Measurements from ENCODE around the gene EFCAB8.

The EFCAB8 gene

DNA sequence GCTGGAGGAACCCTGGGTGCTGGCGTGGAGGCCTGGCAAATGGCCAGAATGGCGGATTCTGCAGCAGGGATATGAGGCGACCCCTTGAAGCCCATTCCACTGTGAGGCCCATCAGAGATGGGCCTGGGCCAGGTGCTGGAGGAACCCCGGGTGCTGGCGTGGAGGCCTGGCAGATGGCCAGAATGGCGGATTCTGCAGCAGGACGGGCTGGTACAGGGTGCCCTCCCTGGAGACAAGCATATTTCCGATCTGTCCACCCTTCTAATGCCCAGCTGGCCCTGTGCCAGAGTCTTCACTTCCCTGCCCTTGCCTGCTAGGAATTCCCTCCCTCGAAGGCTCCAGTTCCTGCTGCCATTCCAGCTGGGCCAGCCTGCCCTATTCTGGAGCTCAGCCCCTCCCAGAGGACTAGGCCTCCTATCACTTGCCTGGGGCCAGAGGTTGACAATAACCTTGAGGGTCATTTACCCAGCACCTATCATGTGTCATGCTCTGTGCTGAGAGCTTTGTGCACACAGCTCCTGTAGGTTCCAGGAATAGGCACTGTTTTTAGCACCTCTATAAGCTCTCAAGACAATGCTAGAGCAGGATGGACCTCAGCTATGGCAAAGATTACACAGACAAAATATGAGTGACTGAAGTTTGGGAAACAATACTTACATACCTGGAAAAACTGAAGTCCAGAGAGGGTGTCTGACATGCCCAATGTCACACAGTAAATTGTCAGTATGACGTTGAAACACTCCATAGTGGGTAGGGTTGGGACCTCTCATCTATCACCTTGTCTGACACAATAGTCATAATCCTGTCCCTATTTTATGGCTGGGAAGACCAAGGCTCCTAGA, 124.1 kb downstream of the EFCAB8 start:
- Histone ChIP-seq H3K4me1 (ENCODE audit: control insufficient read depth in 2 of 2, insufficient read depth in 1 of 2, low read depth in 1 of 2, low read length in 2 of 2) (peaks cover 5 to 16% of the 10 kb centered on the region in 2 donors), H3K4me2 (ENCODE audit: insufficient read depth, low read length, poor library complexity, severe bottlenecking) (no peak overlapping the region), H2BK15ac (ENCODE audit: low read length) (peak overlapping the region; percentile 75), H3K4me3 (ENCODE audit: low read length in 2 of 2) (no peak overlapping the region), H3K9ac (ENCODE audit: low read depth, low read length, poor library complexity) (no peak overlapping the region), H4K91ac (ENCODE audit: low read depth, low read length, poor library complexity) (peak overlapping the region; percentile 25), H2AK5ac (ENCODE audit: low read depth, low read length) (peak overlapping the region; percentile 93), H4K8ac (ENCODE audit: low read depth, low read length) (no peak overlapping the region), H3K4ac (ENCODE audit: low read length) (no peak overlapping the region), H2AFZ (ENCODE audit: low read length) (no peak overlapping the region), H2BK120ac (ENCODE audit: low read depth, low read length) (no peak overlapping the region), H3K9me3 (replicated peaks in 1 of 2; ENCODE audit: control insufficient read depth in 2 of 2, insufficient read depth in 1 of 2, low read depth in 1 of 2, low read length in 2 of 2) (peaks cover 0 to 1% of the 10 kb centered on the region in 2 donors), H3K23ac (ENCODE audit: low read depth, low read length, poor library complexity) (no peak overlapping the region), H3K36me3 (replicated peaks in 1 of 2; ENCODE audit: control insufficient read depth in 2 of 2, insufficient read depth in 2 of 2, low read length in 2 of 2) (no peaks in the 10 kb centered on the region), H2BK12ac (ENCODE audit: low read length) (peak overlapping the region; percentile 14), H3K14ac (ENCODE audit: low read length) (no peak overlapping the region), H3K18ac (ENCODE audit: low read length) (no peak overlapping the region), H3K27me3 (ENCODE audit: control insufficient read depth in 3 of 3, insufficient read depth in 3 of 3, low read depth in 1 of 3, low read length in 3 of 3) (no peaks in the 10 kb centered on the region), H2BK5ac (ENCODE audit: low read length) (no peak overlapping the region), H3K79me1 (ENCODE audit: low read depth, low read length) (no peaks in the 10 kb centered on the region), H3K27ac (replicated peaks; ENCODE audit: low read length) (no peak overlapping the region)
- DNase-seq (ENCODE audit: low spot score): no peak
- no CpG with 5 or more reads among the region's 10 CpGs for WGBS, 2 donors (ENCODE audit: extremely low coverage in 2 of 2, insufficient read length in 2 of 2, insufficient replicate concordance in 1 of 2)

GRCh38 chr20:32983459-32984112, 124.9 kb downstream of the EFCAB8 start:
- no peak overlapping the region for H3K4me3 ChIP-seq (ENCODE audit: low read length in 2 of 2)
- no peak overlapping the region for H4K8ac ChIP-seq (ENCODE audit: low read depth, low read length)
- H2BK5ac ChIP-seq (ENCODE audit: low read length): no peak overlapping the region
- H3K79me1 ChIP-seq (ENCODE audit: low read depth, low read length): no peaks in the 10 kb centered on the region
- H2BK15ac ChIP-seq (ENCODE audit: low read length): no peak overlapping the region
- H3K4ac ChIP-seq (ENCODE audit: low read length): no peak overlapping the region
- no peak overlapping the region for H3K4me2 ChIP-seq (ENCODE audit: insufficient read depth, low read length, poor library complexity, severe bottlenecking)
- DNase-seq (ENCODE audit: low spot score): no peak
- H3K27me3 ChIP-seq (ENCODE audit: control insufficient read depth in 3 of 3, insufficient read depth in 3 of 3, low read depth in 1 of 3, low read length in 3 of 3): no peaks in the 10 kb centered on the region
- no peak overlapping the region for H2BK120ac ChIP-seq (ENCODE audit: low read depth, low read length)
- H2AK5ac ChIP-seq (ENCODE audit: low read depth, low read length): no peak overlapping the region
- no peak overlapping the region for H4K91ac ChIP-seq (ENCODE audit: low read depth, low read length, poor library complexity)
- no peaks in the 10 kb centered on the region for H3K36me3 ChIP-seq (replicated peaks in 1 of 2; ENCODE audit: control insufficient read depth in 2 of 2, insufficient read depth in 2 of 2, low read length in 2 of 2)
- no peak overlapping the region for H3K14ac ChIP-seq (ENCODE audit: low read length)
- no CpG with 5 or more reads among the region's 12 CpGs for WGBS, 2 donors (ENCODE audit: extremely low coverage in 2 of 2, insufficient read length in 2 of 2, insufficient replicate concordance in 1 of 2)
- no peak overlapping the region for H3K23ac ChIP-seq (ENCODE audit: low read depth, low read length, poor library complexity)
- no peak overlapping the region for H3K18ac ChIP-seq (ENCODE audit: low read length)
- H3K9me3 ChIP-seq (replicated peaks in 1 of 2; ENCODE audit: control insufficient read depth in 2 of 2, insufficient read depth in 1 of 2, low read depth in 1 of 2, low read length in 2 of 2): peaks cover 0 to 1% of the 10 kb centered on the region in 2 donors
- no peak overlapping the region for H2AFZ ChIP-seq (ENCODE audit: low read length)
- no peak overlapping the region for H2BK12ac ChIP-seq (ENCODE audit: low read length)
- H3K27ac ChIP-seq (replicated peaks; ENCODE audit: low read length): no peak overlapping the region
- H3K4me1 ChIP-seq (ENCODE audit: control insufficient read depth in 2 of 2, insufficient read depth in 1 of 2, low read depth in 1 of 2, low read length in 2 of 2): peaks cover 5 to 16% of the 10 kb centered on the region in 2 donors
- no peak overlapping the region for H3K9ac ChIP-seq (ENCODE audit: low read depth, low read length, poor library complexity)

- DNase-seq (ENCODE audit: low spot score): no peak
- H3K4me2 ChIP-seq (ENCODE audit: insufficient read depth, low read length, poor library complexity, severe bottlenecking): no peak overlapping the region
- no peak overlapping the region for H3K27ac ChIP-seq (replicated peaks; ENCODE audit: low read length)
- H3K9ac ChIP-seq (ENCODE audit: low read depth, low read length, poor library complexity): no peak overlapping the region
- H3K23ac ChIP-seq (ENCODE audit: low read depth, low read length, poor library complexity): no peak overlapping the region
- H2BK5ac ChIP-seq (ENCODE audit: low read length): peak overlapping the region; percentile 2
- no peak overlapping the region for H3K4me3 ChIP-seq (ENCODE audit: low read length in 2 of 2)
- H4K91ac ChIP-seq (ENCODE audit: low read depth, low read length, poor library complexity): no peak overlapping the region
- H2AFZ ChIP-seq (ENCODE audit: low read length): no peak overlapping the region
- no peaks in the 10 kb centered on the region for H3K36me3 ChIP-seq (replicated peaks in 1 of 2; ENCODE audit: control insufficient read depth in 2 of 2, insufficient read depth in 2 of 2, low read length in 2 of 2)
- H2BK120ac ChIP-seq (ENCODE audit: low read depth, low read length): no peak overlapping the region
- peaks cover 0 to 1% of the 10 kb centered on the region in 2 donors for H3K9me3 ChIP-seq (replicated peaks in 1 of 2; ENCODE audit: control insufficient read depth in 2 of 2, insufficient read depth in 1 of 2, low read depth in 1 of 2, low read length in 2 of 2)
- H3K27me3 ChIP-seq (ENCODE audit: control insufficient read depth in 3 of 3, insufficient read depth in 3 of 3, low read depth in 1 of 3, low read length in 3 of 3): no peaks in the 10 kb centered on the region
- no peaks in the 10 kb centered on the region for H3K79me1 ChIP-seq (ENCODE audit: low read depth, low read length)
- H3K18ac ChIP-seq (ENCODE audit: low read length): no peak overlapping the region
- no peak overlapping the region for H2AK5ac ChIP-seq (ENCODE audit: low read depth, low read length)
- no peak overlapping the region for H3K4ac ChIP-seq (ENCODE audit: low read length)
- H3K4me1 ChIP-seq (ENCODE audit: control insufficient read depth in 2 of 2, insufficient read depth in 1 of 2, low read depth in 1 of 2, low read length in 2 of 2): peaks cover 5 to 16% of the 10 kb centered on the region in 2 donors
- no peak overlapping the region for H2BK12ac ChIP-seq (ENCODE audit: low read length)
- H2BK15ac ChIP-seq (ENCODE audit: low read length): no peak overlapping the region
- no peak overlapping the region for H4K8ac ChIP-seq (ENCODE audit: low read depth, low read length)
- no CpG with 5 or more reads among the region's 7 CpGs for WGBS, 2 donors (ENCODE audit: extremely low coverage in 2 of 2, insufficient read length in 2 of 2, insufficient replicate concordance in 1 of 2)
- no peak overlapping the region for H3K14ac ChIP-seq (ENCODE audit: low read length)
Measured at GRCh38 chr20:32984196-32984595, 125.5 kb downstream of the EFCAB8 start.

DNA sequence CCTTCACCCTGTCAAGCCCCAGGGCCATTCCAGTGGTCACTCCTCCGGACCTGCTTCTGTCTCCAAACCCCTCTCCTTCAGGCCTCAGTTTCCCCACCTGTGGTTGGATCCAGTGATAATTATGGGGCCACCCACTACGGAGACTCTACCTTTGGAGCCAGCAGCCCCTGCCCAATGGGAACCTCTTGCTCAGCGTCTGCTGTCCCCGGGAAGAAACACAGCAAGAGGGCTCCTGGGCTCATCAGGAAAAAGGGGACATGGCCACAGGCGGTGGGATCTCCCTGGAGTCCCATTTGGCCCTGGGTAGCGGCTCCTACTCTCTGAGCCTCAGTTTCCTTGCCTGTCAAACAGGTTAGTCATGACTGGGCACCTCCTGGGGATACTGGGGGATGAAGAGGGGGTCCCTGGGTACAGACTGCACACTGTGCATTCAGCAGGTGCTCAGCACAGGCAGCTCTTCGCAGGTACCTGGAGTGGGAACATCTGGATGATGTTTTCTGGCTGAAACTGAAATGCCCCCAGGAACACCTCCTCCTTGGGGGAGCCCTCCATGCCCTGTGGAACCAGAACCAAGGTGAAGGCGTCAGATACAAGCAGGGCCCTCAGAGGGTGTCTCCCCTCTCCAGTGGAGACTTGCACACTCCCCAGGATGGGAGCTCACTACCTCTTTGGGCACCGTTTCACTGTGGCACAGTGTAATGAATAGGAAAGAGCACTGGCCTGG, 126.1 kb downstream of the EFCAB8 start:
- Histone ChIP-seq H4K8ac (ENCODE audit: low read depth, low read length) (no peak overlapping the region), H3K4me1 (ENCODE audit: control insufficient read depth in 2 of 2, insufficient read depth in 1 of 2, low read depth in 1 of 2, low read length in 2 of 2) (peaks cover 5 to 14% of the 10 kb centered on the region in 2 donors), H2AFZ (ENCODE audit: low read length) (no peak overlapping the region), H2BK5ac (ENCODE audit: low read length) (peak overlapping the region; percentile 2), H3K4me3 (ENCODE audit: low read length in 2 of 2) (no peak overlapping the region), H3K18ac (ENCODE audit: low read length) (peak overlapping the region; percentile 17), H4K91ac (ENCODE audit: low read depth, low read length, poor library complexity) (no peak overlapping the region), H3K27ac (replicated peaks; ENCODE audit: low read length) (no peak overlapping the region), H2BK15ac (ENCODE audit: low read length) (no peak overlapping the region), H3K9ac (ENCODE audit: low read depth, low read length, poor library complexity) (no peak overlapping the region), H2BK120ac (ENCODE audit: low read depth, low read length) (no peak overlapping the region), H3K27me3 (ENCODE audit: control insufficient read depth in 3 of 3, insufficient read depth in 3 of 3, low read depth in 1 of 3, low read length in 3 of 3) (no peaks in the 10 kb centered on the region), H3K14ac (ENCODE audit: low read length) (no peak overlapping the region), H3K9me3 (replicated peaks in 1 of 2; ENCODE audit: control insufficient read depth in 2 of 2, insufficient read depth in 1 of 2, low read depth in 1 of 2, low read length in 2 of 2) (peaks cover 0 to 1% of the 10 kb centered on the region in 2 donors), H2BK12ac (ENCODE audit: low read length) (no peak overlapping the region), H3K79me1 (ENCODE audit: low read depth, low read length) (no peaks in the 10 kb centered on the region), H3K4ac (ENCODE audit: low read length) (no peak overlapping the region), H3K4me2 (ENCODE audit: insufficient read depth, low read length, poor library complexity, severe bottlenecking) (no peak overlapping the region), H3K23ac (ENCODE audit: low read depth, low read length, poor library complexity) (peak overlapping the region; percentile 34), H2AK5ac (ENCODE audit: low read depth, low read length) (peak overlapping the region; percentile 47), H3K36me3 (replicated peaks in 1 of 2; ENCODE audit: control insufficient read depth in 2 of 2, insufficient read depth in 2 of 2, low read length in 2 of 2) (no peaks in the 10 kb centered on the region)
- DNase-seq (ENCODE audit: low spot score): no peak
- WGBS, 2 donors (ENCODE audit: extremely low coverage in 2 of 2, insufficient read length in 2 of 2, insufficient replicate concordance in 1 of 2): no CpG with 5 or more reads among the region's 9 CpGs

All from neuronal stem cell (in vitro differentiated cells).